ENCODE data around the gene IMMP2L. TPM values are rescaled to one million over a fixed set of nuclear protein-coding genes. Genes with fewer than 3 reads are reported as not detected.

Gene IMMP2L
- total and polyA plus RNA-seq, 2 of the 8 experiments (the other 6 are each of a cell fraction or from before 2014, with no cell fraction given): 2.3 to 10.1 TPM

DNA sequence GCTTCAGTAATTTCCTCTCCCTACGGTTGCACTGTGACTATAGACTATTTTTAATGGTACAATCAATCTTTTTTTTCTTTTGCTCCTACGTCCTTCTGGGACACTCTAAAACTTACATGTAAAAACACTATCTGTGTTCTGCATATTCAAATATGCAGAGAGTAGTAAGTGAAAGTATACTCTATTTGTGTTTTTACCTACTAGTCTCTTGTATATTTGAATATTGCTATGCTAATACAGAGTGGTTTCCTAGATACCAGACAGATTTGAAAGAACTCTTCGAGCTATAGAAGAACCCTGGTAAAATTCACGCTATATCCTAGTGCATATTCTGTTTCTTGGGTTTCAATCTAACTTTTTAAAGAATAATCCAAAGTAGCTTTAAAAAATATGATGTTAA, 672.2 kb downstream of the IMMP2L start:
- Histone ChIP-seq H2BK5ac (ENCODE audit: low read depth, low read length) (no peak overlapping the region), H3K4ac (replicated peaks; ENCODE audit: insufficient read length, low read depth, low read length) (no peak overlapping the region), H2BK120ac (replicated peaks; ENCODE audit: low read depth, low read length) (no peak overlapping the region), H3K9me3 (ENCODE audit: insufficient read depth in 2 of 2, low read depth in 1 of 2, low read length in 1 of 2) (no peaks in the 10 kb centered on the region), H2BK12ac (ENCODE audit: low read depth, low read length) (no peak overlapping the region), H3K23me2 (ENCODE audit: low read depth, low read length) (no peaks in the 10 kb centered on the region), H2AFZ (ENCODE audit: low read length) (no peak overlapping the region), H2BK20ac (ENCODE audit: low read length) (no peak overlapping the region), H2BK15ac (ENCODE audit: low read length) (no peak overlapping the region), H3K27me3 (replicated peaks in 1 of 4; ENCODE audit: control insufficient read depth in 3 of 4, extremely low read depth in 1 of 4, insufficient read depth in 3 of 4, low read length in 3 of 4) (no peaks in the 10 kb centered on the region), H3K4me2 (ENCODE audit: insufficient read depth in 1 of 2, low read depth in 2 of 2, low read length in 2 of 2) (no peak overlapping the region), H4K20me1 (replicated peaks in 1 of 2; ENCODE audit: control insufficient read depth in 1 of 2, insufficient read depth in 2 of 2, low read length in 2 of 2) (no peaks in the 10 kb centered on the region), H4K5ac (ENCODE audit: insufficient read length, low read depth, low read length) (no peak overlapping the region), H4K8ac (ENCODE audit: extremely low read depth, insufficient read depth, low read length) (no peak overlapping the region), H3K56ac (replicated peaks; ENCODE audit: insufficient read length, low read depth, low read length) (no peak overlapping the region), H3K79me2 (ENCODE audit: control insufficient read depth in 1 of 2, insufficient read depth in 2 of 2, low read length in 2 of 2) (no peaks in the 10 kb centered on the region), H3K23ac (ENCODE audit: insufficient read length) (no peak overlapping the region), H3K18ac (ENCODE audit: extremely low read depth, low read length) (no peak overlapping the region), H3K4me3 (ENCODE audit: extremely low read depth in 1 of 4, insufficient read depth in 2 of 4, low read depth in 3 of 4, low read length in 4 of 4) (no peak overlapping the region), H2AK5ac (ENCODE audit: low read depth, low read length) (no peak overlapping the region), H4K91ac (replicated peaks; ENCODE audit: insufficient read length, low read length) (no peak overlapping the region), H3K14ac (ENCODE audit: insufficient read length) (no peak overlapping the region), H3K36me3 (ENCODE audit: control insufficient read depth in 2 of 4, insufficient read depth in 4 of 4, low read length in 3 of 4) (no peaks in the 10 kb centered on the region), H3K27ac (ENCODE audit: low read depth, low read length) (no peak overlapping the region), H3K4me1 (replicated peaks in 1 of 4; ENCODE audit: control insufficient read depth in 3 of 4, insufficient read depth in 4 of 4, low read length in 3 of 4) (0 out of 7 replicates have a peak, but pooled peaks cover 0 to 3% (median 0%) of the 10 kb centered on the region in 4 experiments), H3K79me1 (ENCODE audit: low read depth, low read length) (no peaks in the 10 kb centered on the region), H3K9ac (replicated peaks in 1 of 4; ENCODE audit: extremely low read depth in 1 of 4, low read depth in 3 of 4, low read length in 3 of 4) (no peak overlapping the region)
- CTCF ChIA-PET (ENCODE audit: partially characterized antibody): interaction anchor here (1.0 to 1.6 kb wide), 2 partner anchors 64 to 207 kb away, joined by 3 read pairs; no protein-coding TSS in a partner anchor
- DNase-seq (ENCODE audit: low read depth in 1 of 2, low spot score in 2 of 2): no peak
- POLR2A ChIA-PET (ENCODE audit: partially characterized antibody): no interaction called here
- no peak for FAIRE-seq
- 93% methylated on average over 4 of the region's 4 CpGs; no CpG with 5 or more reads in 1 of the 2 experiments for WGBS, 2 experiments (ENCODE audit: extremely low coverage in 1 of 2, insufficient coverage in 1 of 2, insufficient read length in 1 of 2, insufficient replicate concordance in 2 of 2, low coverage in 1 of 2, low lambda C conversion rate in 2 of 2, missing lambda C conversion rate in 1 of 2)
- TF ChIP-seq CBX8 (IDR thresholded peaks at IDR 0.05; ENCODE audit: borderline replicate concordance, low read depth, low read length) (no peak), POU5F1 (IDR thresholded peaks at IDR 0.05; ENCODE audit: low read depth, low read length) (no peak), CEBPB (IDR thresholded peaks at IDR 0.05; ENCODE audit: low read depth, low read length) (no peak), ASH2L (IDR thresholded peaks at IDR 0.05; ENCODE audit: low read length) (no peak), MAX (IDR thresholded peaks at IDR 0.05) (no peak), KDM5A (IDR thresholded peaks at IDR 0.05; ENCODE audit: low read length) (no peak), GABPA (IDR thresholded peaks at IDR 0.05; ENCODE audit: borderline replicate concordance, insufficient read depth, low read length) (no peak), SUZ12 (IDR thresholded peaks at IDR 0.05; ENCODE audit: low read length) (no peak), E2F6 (IDR thresholded peaks at IDR 0.05) (no peak), BRCA1 (IDR thresholded peaks at IDR 0.05; ENCODE audit: low read depth, low read length) (no peak), CREB1 (IDR thresholded peaks at IDR 0.05) (no peak), TAF7 (optimal IDR thresholded peaks at IDR 0.05; ENCODE audit: borderline replicate concordance, low read depth, low read length) (no peak), TCF12 (IDR thresholded peaks at IDR 0.05; ENCODE audit: low read depth, low read length) (no peak), BACH1 (IDR thresholded peaks at IDR 0.05; ENCODE audit: low read length) (no peak), SIX5 (IDR thresholded peaks at IDR 0.05; ENCODE audit: low read depth, low read length) (no peak)

Measured in H1 (cell line).